MCF 10A (cell line): ENCODE data around the gene CAAP1. TPM values are rescaled to one million over a fixed set of nuclear protein-coding genes. Genes with fewer than 3 reads are reported as not detected.

Source experiments
- Bru-seq: library from RNA; stranded (reverse); fragments of 400-500 nt; gene quantifications from one replicate; lab custom pipeline; 2021; lab: Mats Ljungman, UMichigan
- BruChase-seq, 2 experiments: library from RNA; stranded (reverse); fragments of 400-500 nt; gene quantifications; one replicate each; lab custom pipeline; 2021; lab: Mats Ljungman, UMichigan
- BruUV-seq: library from RNA; stranded (reverse); fragments of 400-500 nt; replicated peaks from 2 replicates; lab custom pipeline; 2021; lab: Mats Ljungman, UMichigan
- CTCF ChIA-PET: fragments of 300-600 bp; sonication (Branson Sonifier 250); formaldehyde crosslinking; extraction: SDS; loops from one replicate; lab custom pipeline; 2021; ENCODE audit warnings: antibody characterized with exemption, inconsistent platforms; lab: Yijun Ruan, JAX
- POLR2A ChIA-PET: fragments of 300-600, 350-650 bp; sonication (Branson Sonifier 250); formaldehyde crosslinking; extraction: SDS; loops from one replicate; lab custom pipeline; 2020; ENCODE audit warnings: antibody characterized with exemption, inconsistent platforms; lab: Yijun Ruan, JAX
- DNase-seq: peaks from one replicate; pipeline ENCODE4 v3.0.0-alpha.2; 2018; ENCODE audit not compliant: unreplicated experiment
- H3K27ac Mint-ChIP-seq: one replicate; pipeline ENCODE4 v1.8.0; 2022; ENCODE audit warnings: mild to moderate bottlenecking, low read depth, mixed read lengths; ENCODE audit not compliant: unreplicated experiment
- H3K27me3 Mint-ChIP-seq: one replicate; pipeline ENCODE4 v1.8.0; 2022; ENCODE audit warnings: mixed read lengths; ENCODE audit not compliant: insufficient read depth, unreplicated experiment
- H3K36me3 Mint-ChIP-seq: one replicate; pipeline ENCODE4 v1.8.0; 2022; ENCODE audit warnings: mild to moderate bottlenecking, moderate library complexity, mixed read lengths; ENCODE audit not compliant: insufficient read depth, unreplicated experiment
- H3K4me1 Mint-ChIP-seq: one replicate; pipeline ENCODE4 v1.8.0; 2022; ENCODE audit warnings: mixed read lengths; ENCODE audit not compliant: insufficient read depth, unreplicated experiment
- H3K4me3 Mint-ChIP-seq: one replicate; pipeline ENCODE4 v1.8.0; 2022; ENCODE audit warnings: mild to moderate bottlenecking, moderate library complexity, mixed read lengths; ENCODE audit not compliant: unreplicated experiment
- H3K9me3 Mint-ChIP-seq: one replicate; pipeline ENCODE4 v1.8.0; 2022; ENCODE audit warnings: mixed read lengths; ENCODE audit not compliant: unreplicated experiment
- CTCF ChIP-seq: fragments of 200-600 bp; IDR thresholded peaks from one replicate; pipeline ENCODE4 v1.8.0; 2022; ENCODE audit warnings: antibody characterized with exemption, mild to moderate bottlenecking; ENCODE audit not compliant: unreplicated experiment
- intact Hi-C: fragments of 100-400 bp; cut with micrococcal nuclease; formaldehyde crosslinking; loops from 2 replicates; pipeline ENCODE4 v1.14.1; 2022
- long read RNA-seq: library from polyadenylated mRNA; stranded (forward); transcript quantifications from one replicate; pipeline ENCODE4 v2.0.0, GENCODE V29; 2022
- total RNA-seq: library from RNA; stranded (reverse); gene quantifications from 2 replicates; pipeline ENCODE4 v1.2.3, GENCODE V29; 2022

The CAAP1 gene
- 29.2 and 35.2 TPM in 2 replicates for total RNA-seq
- Bru-seq, nascent RNA: percentile 90 among the genes with signal in this experiment
- percentile 81 among the genes with signal in this experiment for BruChase-seq, experiment 1, labeled RNA remaining after a 6-hour chase
- BruChase-seq, experiment 2, labeled RNA remaining after a 2-hour chase: percentile 86 among the genes with signal in this experiment
- long read RNA-seq, transcript CAAP1-201 (6 exons, 2,791 nt): minor isoform, 22 of 65 reads
- long read RNA-seq, transcript CAAP1-206 (6 exons, 1,532 nt): major isoform, 31 of 65 reads
- long read RNA-seq, partial matches to known transcripts: 2 of 65 reads
- long read RNA-seq, other reads (novel, unspliced or antisense): 10 of 65 reads

- Mint-ChIP-seq H3K36me3 (peaks cover 14% of the 10 kb centered on the region), H3K4me1 (peaks cover 16% of the 10 kb centered on the region), H3K9me3 (peaks cover 8% of the 10 kb centered on the region), H3K27ac (peak within 1 kb of the TSS; percentile 100), H3K4me3 (peak within 1 kb of the TSS; percentile 100), H3K27me3 (no peaks in the 10 kb centered on the region)
- POLR2A ChIA-PET: interaction anchor here (0.7 to 2.1 kb wide), 26 partner anchors 9 to 607 kb away, joined by 3 to 27 read pairs (median 4); partner anchors contain the start of genes IFT74 and PLAA
- BruUV-seq: no TSS peak
- intact Hi-C loops: loop anchor here (2.0 to 5.0 kb wide), 4 partner anchors 55 to 385 kb away; partner anchors contain the start of gene PLAA
- peak; percentile 93 for DNase-seq
- TF ChIP-seq CTCF: peak; percentile 38
- CTCF ChIA-PET: interaction anchor here (0.6 to 1.5 kb wide), 17 partner anchors 9 to 210 kb away, joined by 3 to 5 read pairs (median 3); partner anchors contain the start of genes IFT74 and PLAA
Measured at GRCh38 chr9:26892251-26893029, at the start of gene CAAP1. CAAP1 (minus strand) TSS chr9:26892802; CDS start chr9:26892715, 87 bp downstream.

GRCh38 chr9:26940779-26941178 lies 48.2 kb upstream of the CAAP1 start:
- Mint-ChIP-seq H3K36me3 (peaks cover 9% of the 10 kb centered on the region), H3K27ac (no peak overlapping the region), H3K4me3 (no peak overlapping the region), H3K4me1 (peaks cover 35% of the 10 kb centered on the region), H3K27me3 (no peaks in the 10 kb centered on the region), H3K9me3 (peaks cover 10% of the 10 kb centered on the region)
- no peak for TF ChIP-seq CTCF
- no peak for DNase-seq
- POLR2A ChIA-PET: interaction anchor here (1.0 to 3.1 kb wide), 2 partner anchors 15 kb away, joined by 4 to 16 read pairs; partner anchors contain the start of gene IFT74
- intact Hi-C loops: no loop called here
- no TSS peak for BruUV-seq
- CTCF ChIA-PET: interaction anchor here (0.5 to 0.7 kb wide), 2 partner anchors 9 to 92 kb away, joined by 3 read pairs; no protein-coding TSS in a partner anchor

DNA sequence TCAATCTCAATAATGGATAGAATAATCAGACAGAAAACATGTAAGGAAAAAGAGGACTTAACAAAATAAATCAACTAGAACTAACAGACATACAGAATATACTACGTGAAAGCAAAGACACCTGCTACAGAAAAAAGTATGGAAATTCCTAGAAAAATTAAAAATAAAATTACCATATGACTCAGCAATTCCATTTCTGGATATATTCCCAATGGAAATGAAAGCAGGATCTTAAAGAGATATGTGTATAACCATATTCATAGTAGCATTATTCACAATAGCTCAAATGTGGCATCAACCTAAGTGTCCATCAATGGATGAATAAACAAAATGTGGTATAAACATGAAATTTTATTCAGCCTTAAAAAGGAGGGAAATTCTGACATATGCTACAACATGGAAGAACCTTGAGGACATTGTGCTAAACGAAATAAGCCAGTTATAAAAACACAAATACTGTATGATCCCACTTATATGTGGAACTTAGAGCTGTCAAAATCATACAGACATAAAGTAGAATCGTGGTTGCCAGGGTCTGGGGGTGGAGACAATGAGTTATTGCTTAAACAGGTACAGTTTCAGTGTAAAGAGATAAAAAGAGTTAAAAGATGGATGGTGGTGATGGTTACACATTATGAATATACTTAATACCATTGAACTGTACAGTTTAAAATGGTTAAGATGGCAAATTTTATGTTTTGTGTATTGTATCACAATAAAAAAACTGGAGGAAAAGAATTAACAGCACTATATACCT lies 47.5 kb upstream of the CAAP1 start:
- peaks cover 10% of the 10 kb centered on the region for H3K9me3 Mint-ChIP-seq
- H3K4me1 Mint-ChIP-seq: peaks cover 30% of the 10 kb centered on the region
- intact Hi-C loops: no loop called here
- H3K27me3 Mint-ChIP-seq: no peaks in the 10 kb centered on the region
- ChIA-PET CTCF (interaction anchor here (0.7 to 1.0 kb wide), 3 partner anchors 15 to 185 kb away, joined by 3 to 4 read pairs (median 3); no protein-coding TSS in a partner anchor), POLR2A (interaction anchor here (0.8 to 2.3 kb wide), 3 partner anchors 12 to 48 kb away, joined by 4 to 7 read pairs (median 4); partner anchors contain the start of gene IFT74)
- H3K27ac Mint-ChIP-seq: no peak overlapping the region
- H3K36me3 Mint-ChIP-seq: peaks cover 9% of the 10 kb centered on the region
- no peak for DNase-seq
- H3K4me3 Mint-ChIP-seq: no peak overlapping the region
- TF ChIP-seq CTCF: no peak
- no TSS peak for BruUV-seq
